ENCODE results near the gene GNG14.
A peak's percentile ranks its signal among the peaks of the same experiment; 100 is the strongest.
"Not testable (repeated sequence)": the region's sequence is repeated elsewhere in the genome, so short reads cannot be mapped to it uniquely, and the experiment has no call there.

Gene GNG14

GRCh38 chr19:12668346-12668745 is 19.5 kb upstream of the GNG14 start:
- no peak for DNase-seq

DNA sequence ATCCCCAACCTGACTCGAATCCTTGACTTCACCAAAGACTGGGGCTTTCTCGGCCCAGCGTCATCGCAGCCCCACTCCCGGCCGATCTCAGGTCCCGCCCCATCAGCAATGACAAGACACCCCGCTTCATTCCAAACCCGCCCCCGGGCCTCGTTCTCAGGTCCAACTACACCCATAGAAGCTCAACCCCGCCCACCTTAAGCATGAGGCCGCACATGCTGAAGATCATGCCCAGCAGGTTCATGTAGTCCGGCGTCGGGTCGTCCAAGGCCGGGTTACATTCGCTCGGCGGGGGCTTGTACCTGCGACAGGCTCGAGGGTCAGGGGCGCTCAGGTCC is 18.9 kb upstream of the GNG14 start:
- peak; percentile 7 to 75 for DNase-seq

DNA sequence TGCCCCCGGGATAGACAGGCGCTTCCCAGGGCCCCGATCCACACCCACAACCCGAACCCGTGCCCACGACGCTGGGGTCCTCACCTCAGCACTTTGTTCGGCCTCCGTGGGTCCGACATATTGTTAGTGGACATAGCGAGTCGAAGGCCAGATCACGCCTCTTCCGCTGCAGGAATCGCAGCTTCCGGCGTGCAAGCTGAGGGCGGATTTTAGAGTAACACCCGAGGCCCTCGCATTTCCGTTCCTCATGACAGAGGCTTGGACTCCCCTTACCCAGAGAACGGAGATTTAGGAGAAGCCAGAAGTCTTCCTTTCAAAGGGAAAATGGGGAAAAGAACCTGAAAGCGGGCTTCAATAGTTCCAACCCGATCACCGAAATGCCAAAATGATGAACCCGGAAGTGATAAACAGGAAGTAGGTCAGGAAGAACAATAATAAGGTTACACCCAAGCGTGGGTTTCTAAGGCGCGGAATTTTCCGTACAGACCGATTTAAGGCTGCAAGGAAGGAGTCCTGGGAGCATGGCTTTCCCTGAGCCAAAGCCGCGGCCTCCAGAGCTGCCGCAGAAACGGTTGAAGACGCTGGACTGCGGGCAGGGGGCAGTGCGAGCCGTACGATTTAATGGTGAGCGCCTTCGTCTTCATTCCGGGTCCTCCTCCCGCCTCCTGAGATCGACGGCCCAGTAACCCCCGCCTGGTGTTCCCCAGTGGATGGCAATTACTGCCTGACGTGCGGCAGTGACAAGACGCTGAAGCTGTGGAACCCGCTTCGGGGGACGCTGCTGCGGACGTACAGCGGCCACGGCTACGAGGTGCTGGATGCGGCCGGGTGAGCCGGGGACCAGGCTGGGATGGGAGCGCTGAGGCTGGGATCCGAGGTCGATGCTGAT is 18.3 kb upstream of the GNG14 start:
- DNase-seq: peak; percentile 69 to 93

GRCh38 chr19:12670159-12670928 is 17.5 kb upstream of the GNG14 start:
- no peak for DNase-seq

GRCh38 chr19:12672744-12673143 is 15.1 kb upstream of the GNG14 start:
- no peak for DNase-seq

DNA sequence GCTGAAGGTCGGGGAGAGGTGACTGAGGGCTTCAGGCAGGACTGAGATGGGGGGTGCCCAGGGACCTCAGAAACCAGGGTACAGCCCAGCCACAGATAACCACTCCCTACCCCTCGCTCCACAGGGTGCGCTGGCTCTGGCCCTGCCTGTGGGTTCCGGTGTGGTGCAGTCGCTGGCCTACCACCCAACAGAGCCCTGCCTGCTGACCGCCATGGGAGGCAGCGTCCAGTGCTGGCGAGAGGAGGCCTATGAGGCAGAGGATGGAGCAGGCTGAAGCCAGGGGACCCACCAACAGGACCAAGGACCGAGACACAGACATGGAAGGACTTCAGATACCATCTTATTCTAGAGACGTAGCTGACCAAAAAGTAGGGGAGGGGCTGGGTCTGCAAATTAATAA is 12.4 kb upstream of the GNG14 start:
- DNase-seq: no peak

DNA sequence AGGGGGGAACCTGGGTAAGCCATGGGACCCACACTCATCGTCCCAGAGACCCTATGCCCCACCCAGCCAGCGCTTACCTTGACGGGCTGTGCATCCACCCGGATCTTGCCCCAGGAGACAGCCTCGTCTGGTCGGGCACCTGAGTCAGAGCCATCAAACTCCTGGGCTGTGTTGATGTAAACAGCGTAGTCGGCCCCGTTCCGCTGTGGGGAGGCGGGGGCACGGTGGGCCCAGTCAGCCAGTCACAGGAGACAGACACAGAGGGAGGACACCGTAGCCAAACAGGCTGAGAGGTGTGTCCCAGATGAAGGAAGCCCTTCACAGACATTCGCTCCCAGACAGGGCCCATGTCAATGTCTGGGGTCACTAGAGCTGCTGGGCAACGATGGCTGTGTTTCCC is 11.9 kb upstream of the GNG14 start:
- DNase-seq: no peak

- DNase-seq: peak; percentile 50 to 68
Measured at GRCh38 chr19:12676384-12676792, 11.4 kb upstream of the GNG14 start.

- no peak for DNase-seq
Measured at GRCh38 chr19:12676928-12677327, 10.9 kb upstream of the GNG14 start.

DNA sequence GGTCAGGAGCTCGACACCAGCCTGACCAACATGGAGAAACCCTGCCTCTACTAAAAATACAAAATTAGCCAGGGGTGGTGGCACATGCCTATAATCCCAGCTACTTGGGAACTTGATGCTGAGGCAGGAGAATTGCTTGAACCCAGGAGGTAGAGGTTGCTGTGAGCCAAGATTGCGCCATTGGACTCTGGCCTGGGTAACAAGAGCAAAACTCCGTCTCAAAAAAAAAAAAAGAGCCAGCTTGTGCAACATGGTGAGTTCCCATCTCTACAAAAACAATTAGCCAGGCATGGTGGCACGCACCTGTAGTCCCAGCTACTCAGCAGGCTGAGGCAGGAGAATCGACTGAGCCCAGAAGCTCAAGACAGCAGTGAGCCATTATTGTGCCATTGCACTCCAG is 9.8 kb upstream of the GNG14 start:
- DNase-seq: not testable (repeated sequence)

DNA sequence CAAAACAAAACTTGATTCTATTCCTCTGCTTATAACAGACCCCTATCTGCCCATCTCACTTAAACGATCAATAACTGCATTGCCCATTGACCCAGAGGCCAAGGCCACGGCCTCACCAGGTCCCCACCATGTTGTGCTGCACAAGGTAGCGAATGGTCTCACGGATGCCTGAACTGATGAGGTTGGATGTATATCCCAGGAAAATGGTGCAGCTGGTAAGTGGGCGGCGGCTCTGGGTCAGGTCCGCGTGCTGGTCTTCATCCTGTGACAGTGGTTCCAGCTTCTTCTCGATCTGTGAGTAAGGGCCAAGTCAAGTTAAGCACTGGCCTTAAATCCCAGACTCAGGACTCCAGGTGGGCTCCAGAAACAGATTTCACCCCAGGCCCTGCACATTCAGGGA is 7.8 kb upstream of the GNG14 start:
- DNase-seq: no peak

- DNase-seq: peak; percentile 87 to 95
Measured at GRCh38 chr19:12681074-12681987, 6.5 kb upstream of the GNG14 start, which contains the start of gene DHPS. Gene DHPS (minus strand): TSS chr19:12681880. CDS start chr19:12681766, 114 bp downstream.

GRCh38 chr19:12685831-12686230 is 2.0 kb upstream of the GNG14 start:
- no peak for DNase-seq

GRCh38 chr19:12689012-12689411 is 1.2 kb downstream of the GNG14 start:
- DNase-seq: no peak

DNA sequence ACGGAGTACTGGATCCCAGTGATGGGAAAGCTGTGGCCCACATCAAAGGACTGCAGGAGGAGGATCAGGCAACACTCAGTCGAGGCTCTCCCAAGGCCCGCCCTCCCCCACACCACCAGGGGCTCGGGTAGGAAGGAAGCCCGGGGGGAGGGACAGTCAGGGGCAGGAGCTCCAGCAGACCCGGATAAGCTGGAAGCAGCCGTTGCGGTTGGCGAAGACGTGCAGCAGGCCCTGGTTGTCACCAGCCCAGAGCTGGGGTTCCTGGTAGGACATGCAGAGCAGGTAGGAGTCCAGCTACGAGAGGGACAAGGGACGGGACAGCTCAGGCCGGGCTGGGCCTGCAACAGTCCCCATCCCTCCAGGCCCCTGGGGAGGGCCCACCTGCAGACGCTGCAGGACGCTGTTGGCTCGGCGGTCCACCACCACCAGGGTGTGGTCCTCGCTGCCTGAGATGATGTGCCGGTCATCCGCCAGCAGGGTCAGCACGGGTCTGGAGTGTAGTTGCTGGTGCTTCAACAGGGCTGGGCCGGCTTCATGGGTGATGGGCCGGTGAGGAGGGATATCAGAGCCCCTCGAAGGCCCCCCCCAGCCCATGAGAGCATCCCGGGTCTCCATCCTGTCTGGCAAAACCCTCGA is 1.9 kb downstream of the GNG14 start:
- peak in 1 of 2 donors; percentile 87 for DNase-seq

GRCh38 chr19:12692960-12693359 is 5.2 kb downstream of the GNG14 start:
- DNase-seq: no peak

DNA sequence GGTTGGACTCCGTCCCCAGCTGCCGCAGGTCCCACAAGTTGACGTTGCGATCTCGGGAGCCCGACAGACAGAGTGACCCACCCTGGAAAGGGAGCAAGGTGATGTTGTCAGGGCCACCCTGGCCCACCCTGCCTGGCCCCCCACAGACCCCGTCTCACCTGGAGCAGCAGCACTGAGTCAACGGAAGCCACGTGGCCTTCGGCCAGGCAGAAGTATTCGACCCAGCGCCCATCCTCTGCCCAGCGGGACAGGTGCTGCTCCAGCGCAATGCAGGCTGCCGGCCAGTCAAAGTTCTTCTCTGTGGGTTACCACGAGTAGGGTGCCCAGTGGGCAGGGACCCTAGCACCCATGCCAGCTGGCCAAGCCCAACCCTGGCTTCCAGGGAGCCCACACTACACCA is 6.8 kb downstream of the GNG14 start:
- no peak for DNase-seq

- no peak for DNase-seq
Measured at GRCh38 chr19:12695096-12695495, 7.3 kb downstream of the GNG14 start.

GRCh38 chr19:12695514-12695913 is 7.7 kb downstream of the GNG14 start:
- no peak for DNase-seq

DNA sequence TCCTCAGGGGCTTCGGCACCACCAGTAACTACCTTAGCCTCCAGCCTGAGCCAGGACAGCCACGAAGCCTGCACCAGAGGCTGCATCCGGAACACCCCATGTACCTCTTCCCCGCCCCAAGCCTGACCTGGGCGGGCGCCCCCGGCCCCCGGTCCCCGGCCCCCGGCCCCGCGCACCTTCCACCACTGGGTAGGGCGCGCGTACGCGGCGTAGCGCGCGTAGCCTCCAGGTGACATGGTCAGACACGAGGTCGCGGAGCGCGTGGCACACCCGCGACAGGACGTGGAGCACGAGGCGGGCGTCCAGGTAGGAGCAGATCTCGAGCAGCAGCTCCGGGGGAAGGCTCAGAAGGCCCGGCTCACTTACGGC is 8.2 kb downstream of the GNG14 start:
- no peak for DNase-seq

- peak; percentile 90 to 97 for DNase-seq
Measured at GRCh38 chr19:12696366-12697335, 8.9 kb downstream of the GNG14 start, which contains the start of gene FBXW9. Gene FBXW9 (minus strand): TSS chr19:12696631. CDS start chr19:12696581, 50 bp downstream.

All from bone marrow (tissue), 2 donors.